ENCODE data around the gene DLG1.
A peak's percentile ranks its signal among the peaks of the same experiment; 100 is the strongest.
"Not testable (repeated sequence)": the region's sequence is repeated elsewhere in the genome, so short reads cannot be mapped to it uniquely, and the experiment has no call there.

DLG1 gene

DNA sequence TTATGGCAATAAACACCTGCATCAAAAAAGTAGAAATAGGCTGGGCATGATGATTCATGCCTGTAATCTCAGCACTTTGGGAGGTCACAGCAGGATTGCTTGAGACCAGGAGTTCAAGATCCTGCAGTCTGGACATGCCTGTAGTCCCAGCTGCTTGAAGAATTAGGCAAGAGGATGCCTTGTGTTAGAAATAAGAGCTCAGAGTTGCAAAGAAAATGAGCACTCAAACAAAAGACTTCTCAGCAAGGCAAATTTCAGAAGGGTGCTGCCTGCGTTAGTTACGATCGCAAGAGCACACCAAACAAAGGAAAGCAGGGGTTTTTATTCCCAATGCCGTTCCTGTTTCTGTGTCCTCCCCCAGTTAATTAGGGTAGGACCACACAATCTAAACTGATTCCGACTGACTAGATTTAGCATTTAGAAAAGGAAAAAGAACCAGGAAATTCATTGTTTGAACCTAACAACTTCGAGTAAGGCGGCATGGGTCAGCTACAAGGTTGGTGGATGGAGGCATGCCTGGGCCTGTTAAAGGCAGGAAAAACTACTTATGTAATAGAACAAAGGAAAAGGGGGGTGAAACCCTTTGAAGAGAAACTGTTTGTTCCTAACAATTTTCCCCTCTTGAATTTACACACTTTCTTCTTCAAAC lies 55.5 kb downstream of the DLG1 start:
- DNase-seq, result no peak

DNA sequence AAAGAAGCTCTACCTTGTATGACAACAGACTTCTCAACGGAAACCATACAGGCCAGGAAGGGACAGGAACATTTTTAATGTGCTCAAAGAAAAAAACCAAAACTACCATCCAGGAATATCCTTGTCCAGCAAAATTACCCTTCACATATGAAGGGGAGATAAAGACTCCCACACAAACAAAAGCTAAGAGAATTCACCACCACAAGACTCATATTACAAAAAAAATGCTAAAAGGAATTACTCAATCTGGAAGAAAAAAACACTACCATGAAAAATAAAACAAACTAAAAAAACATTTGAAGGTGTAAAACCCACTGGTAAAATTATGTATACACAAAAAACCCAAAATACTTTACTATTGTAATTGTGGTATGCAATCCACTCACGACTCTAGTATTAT lies 57.2 kb downstream of the DLG1 start:
- no peak for DNase-seq

GRCh38 chr3:197239857-197240256 lies 58.6 kb downstream of the DLG1 start:
- no peak for DNase-seq

DNA sequence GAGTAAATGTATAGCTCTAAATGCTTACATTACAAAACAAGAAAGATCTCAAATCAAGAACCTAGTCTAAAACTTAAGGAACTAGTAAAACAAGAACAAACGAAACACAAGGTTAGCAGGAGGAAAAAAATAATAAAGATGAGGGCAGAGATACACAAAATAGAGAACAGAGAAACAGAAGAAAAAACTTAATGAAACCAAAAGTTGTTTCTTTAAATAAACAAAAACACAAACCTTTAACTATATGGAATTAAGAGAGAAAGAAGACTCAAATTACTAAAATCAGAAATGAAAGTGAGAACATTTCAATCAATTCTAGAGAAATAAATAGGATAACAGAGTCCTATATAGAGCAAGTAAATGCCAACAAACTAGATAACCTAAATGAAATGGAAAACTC lies 59.6 kb downstream of the DLG1 start:
- no peak for DNase-seq

GRCh38 chr3:197237897-197238296 lies 60.5 kb downstream of the DLG1 start:
- DNase-seq, result no peak

DNA sequence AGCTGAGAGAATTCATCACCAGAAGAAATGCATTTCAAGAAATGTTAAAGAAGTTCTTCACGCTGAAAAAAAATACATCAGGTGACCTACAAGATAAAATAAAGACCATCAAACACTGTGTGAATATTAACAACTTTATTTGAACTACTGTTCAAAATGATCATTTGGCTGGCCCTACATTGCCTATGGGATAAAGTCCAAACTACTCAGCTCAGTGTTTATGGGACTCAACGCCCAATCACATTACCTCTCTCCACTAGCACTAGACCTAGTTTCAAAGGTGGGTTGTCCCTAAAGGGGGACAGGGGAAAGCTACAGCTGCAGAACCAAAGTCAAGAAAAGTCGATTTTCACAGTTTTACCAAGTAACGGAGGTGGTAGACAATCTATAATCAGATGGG lies 62.0 kb downstream of the DLG1 start:
- DNase-seq, result no peak

DNA sequence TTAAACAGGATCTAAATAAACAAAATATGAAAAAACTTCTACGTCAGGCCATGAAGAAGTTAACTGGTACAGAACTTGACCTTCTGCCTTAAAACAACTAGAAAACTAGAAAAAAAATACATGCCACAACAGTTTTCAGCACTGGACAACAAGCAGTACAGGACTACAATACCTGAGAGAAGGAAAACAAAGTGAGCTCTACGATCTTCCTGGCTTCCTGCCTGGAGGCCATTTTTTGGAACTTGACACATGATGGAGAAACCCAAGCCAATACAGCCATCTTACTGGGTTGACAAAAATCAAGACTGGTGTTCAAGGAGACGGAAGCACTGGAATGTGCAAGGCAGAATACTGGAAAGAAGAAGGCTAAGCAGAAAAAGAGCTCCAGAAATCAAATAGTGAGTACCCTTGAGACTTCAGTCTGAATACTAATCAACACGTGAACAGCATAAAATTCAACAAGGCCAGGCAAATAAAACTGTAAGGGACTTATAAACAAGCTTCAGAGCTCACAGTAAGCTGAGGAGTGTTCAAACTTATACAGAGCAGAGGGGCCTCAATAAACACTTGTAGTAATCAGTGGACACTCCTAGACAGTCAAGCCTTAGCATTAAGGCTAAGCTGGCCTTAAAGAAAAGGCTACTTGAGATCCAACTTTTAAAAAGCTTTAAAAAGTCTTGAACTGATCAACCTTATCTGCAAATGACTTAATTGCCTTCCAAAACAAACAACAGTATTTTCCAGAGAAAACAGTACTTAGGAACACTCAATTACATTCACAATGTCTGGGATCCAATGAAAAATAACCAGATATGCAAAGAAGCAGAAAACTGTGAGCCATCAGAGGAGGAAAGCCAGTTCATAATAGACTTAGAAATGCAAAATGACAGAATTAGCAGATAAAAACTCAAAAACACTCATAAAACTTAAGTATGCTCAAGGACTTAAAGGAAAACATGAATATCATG lies 63.2 kb downstream of the DLG1 start:
- DNase-seq, result no peak

GRCh38 chr3:197231321-197231720 lies 67.1 kb downstream of the DLG1 start:
- DNase-seq, result no peak

- DNase-seq, result no peak
These were observed 68.6 kb downstream of the DLG1 start for GRCh38 chr3:197229836-197230235.

DNA sequence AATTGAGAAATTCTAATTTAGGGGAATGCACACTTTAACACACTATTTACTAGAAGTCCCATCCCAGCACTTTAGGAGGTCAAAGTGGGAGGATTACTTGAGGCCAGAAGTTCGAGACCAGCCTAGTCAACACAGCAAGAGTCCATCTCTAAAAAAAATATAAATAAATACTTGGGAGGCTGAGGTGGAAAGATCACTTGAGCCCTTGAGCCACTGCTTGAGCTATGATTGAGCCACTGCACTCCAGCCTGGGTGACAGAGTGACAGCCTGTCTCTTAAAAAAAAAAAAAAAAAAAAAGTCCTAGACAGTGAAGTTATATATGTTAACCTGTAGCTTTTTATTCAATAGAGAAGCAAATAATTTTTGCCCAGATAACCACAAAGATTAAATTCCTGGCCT lies 69.2 kb downstream of the DLG1 start:
- DNase-seq, result no peak

DNA sequence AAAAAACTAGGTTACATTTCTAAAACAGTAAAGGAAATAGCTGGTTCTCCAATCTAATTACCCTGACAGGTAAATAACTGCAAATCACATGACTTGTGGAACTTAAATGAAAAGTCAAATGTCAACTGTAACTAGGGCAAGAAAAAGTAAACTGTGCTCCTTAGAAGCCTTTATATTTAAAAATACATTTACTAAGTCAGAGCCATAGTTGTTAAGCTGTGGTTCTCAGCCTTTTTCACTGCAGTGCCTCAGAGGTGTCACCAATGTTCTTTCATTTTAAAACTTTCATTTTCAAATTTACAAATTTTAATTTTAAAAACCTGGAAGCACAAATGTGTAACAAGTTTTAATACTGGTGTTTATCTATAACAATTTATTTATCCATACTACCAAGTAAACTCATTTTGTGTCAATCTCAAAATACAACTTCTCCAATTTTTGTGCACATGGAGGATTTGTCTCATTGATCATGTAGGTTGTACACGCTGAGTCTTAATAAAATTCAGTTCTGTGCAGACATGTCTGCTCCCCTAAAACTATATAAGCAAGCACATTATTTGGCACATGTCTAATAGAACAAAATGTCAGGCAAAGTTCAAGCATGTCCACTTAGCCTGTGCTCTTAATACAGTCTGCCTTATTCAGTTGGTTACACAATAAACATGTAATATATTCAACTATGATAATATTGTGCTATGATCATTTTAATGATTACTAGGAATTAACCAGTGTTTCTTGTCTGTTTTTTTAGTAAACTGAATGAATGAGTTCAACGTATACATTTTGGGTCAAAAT lies 70.4 kb downstream of the DLG1 start:
- no peak for DNase-seq

DNA sequence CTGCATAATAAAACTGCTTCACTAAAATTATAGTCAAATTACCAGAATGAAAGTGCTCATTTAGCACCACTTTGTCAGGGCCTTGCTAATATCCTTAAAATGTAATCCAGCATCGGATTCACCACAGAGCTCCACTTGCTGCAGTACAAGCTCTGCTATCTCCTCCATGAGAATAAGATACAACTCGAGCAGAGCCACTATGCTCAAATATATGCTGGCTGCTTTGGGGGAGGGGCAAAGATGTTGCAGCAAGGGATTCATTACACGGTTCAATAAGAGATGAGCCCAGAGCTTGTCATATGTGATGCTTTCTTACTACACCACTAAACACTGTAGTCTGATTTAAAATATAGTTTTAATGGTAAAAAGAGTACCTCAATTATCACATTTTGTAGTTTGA lies 72.2 kb downstream of the DLG1 start:
- DNase-seq, result no peak

GRCh38 chr3:197225579-197225978 lies 72.8 kb downstream of the DLG1 start:
- no peak for DNase-seq

DNA sequence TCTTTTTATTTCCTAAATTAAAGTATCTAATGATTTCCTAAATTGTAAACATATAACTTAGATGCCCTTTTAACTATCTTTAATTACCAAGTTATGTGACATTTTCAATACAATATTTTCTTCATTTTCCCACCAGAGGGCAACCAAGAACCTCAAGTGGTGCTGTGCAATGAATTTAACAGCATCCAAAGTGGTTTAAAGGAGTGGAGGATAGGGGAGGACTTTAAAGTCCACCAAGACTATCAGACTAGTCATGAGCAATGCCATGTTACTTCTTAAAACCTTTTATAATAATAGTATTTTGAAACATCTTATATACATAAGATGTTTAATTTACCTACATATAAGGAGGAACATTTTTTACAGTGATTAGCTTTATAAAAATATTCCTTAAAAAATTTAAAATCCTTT lies 74.4 kb downstream of the DLG1 start:
- peak; percentile 5 to 9 for DNase-seq

GRCh38 chr3:197222937-197223370 lies 75.5 kb downstream of the DLG1 start:
- no peak for DNase-seq

GRCh38 chr3:197219619-197220018 lies 78.8 kb downstream of the DLG1 start:
- no peak for DNase-seq

DNA sequence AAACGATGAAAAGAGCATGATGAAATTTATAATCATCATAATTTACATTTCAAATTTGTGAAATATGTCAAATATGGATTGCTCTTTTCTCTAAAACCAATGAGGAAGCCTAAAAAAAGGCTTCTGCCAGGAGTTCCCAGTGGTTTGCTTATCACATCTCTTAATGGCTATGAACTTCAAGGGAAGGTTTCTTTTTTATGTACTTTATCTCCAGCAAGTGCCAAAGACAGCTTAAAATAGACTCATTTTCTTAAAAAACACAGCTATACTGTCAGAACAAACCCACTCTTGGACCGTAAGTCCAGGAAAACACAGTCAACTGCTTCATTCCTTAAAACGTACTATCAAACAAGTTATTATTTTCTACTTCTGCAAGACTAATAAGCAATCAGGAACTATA lies 80.2 kb downstream of the DLG1 start:
- no peak for DNase-seq

- DNase-seq, result no peak
These were observed 81.5 kb downstream of the DLG1 start for GRCh38 chr3:197216914-197217313.

- no peak for DNase-seq
These were observed 82.1 kb downstream of the DLG1 start for GRCh38 chr3:197216169-197216860.

- DNase-seq, result no peak
These were observed 86.1 kb downstream of the DLG1 start for GRCh38 chr3:197212290-197212689.

GRCh38 chr3:197211698-197212097 lies 86.7 kb downstream of the DLG1 start:
- DNase-seq, result not testable (repeated sequence)

DNA sequence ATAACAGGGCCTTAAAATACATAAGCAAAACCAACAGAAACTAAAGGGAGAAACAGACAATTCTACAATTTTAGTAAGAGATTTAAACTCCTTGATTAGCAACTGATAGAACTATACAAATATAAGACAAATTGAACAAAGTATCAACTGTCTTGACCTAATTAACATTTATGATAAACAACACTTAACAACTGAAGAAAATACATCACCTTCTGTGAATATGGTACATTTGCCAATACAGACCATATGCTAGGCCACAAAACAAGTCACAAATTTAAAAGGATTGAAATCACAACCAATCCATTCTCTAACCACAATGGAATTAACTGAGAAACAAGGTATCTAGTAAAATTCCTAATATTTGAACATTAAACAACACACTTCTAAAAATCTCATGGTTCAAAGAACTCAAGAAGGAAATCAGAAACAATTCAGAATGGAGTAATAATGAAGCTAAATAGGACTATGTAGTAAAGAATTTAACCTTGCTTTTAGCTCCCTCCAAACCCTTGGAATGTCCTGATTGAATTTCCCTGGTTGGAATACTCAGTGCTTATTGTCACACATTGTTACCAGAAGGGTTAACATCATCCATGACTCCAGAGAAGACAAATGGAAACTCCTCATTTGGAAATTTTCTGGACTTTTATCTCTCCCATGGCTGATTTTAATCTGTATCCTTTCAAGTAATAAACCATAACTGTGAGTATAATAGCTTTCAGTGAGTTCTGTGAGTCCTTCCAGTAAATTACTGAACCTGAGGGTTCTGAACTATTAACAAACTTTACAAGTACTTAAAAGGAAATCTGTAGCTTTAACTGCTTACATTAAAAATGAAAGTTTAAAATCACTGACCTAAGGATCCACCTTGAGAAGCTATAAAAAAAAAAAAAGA lies 88.8 kb downstream of the DLG1 start:
- no peak for DNase-seq
